C4-2B (cell line): ENCODE data around the gene VAC14.
A peak's percentile ranks its signal among the peaks of the same experiment; 100 is the strongest.

Experiments used
- ZFX ChIP-seq: fragments of 450-650 bp; IDR thresholded peaks from 2 replicates; pipeline ENCODE4 v1.6.1; 2017
- TF ChIP-seq, protein P1 (sequence below): fragments of 450-650 bp; conservative IDR thresholded peaks from 2 replicates; pipeline ENCODE4 v1.5.1; 2017; ENCODE audit warnings: mild to moderate bottlenecking

DNA sequence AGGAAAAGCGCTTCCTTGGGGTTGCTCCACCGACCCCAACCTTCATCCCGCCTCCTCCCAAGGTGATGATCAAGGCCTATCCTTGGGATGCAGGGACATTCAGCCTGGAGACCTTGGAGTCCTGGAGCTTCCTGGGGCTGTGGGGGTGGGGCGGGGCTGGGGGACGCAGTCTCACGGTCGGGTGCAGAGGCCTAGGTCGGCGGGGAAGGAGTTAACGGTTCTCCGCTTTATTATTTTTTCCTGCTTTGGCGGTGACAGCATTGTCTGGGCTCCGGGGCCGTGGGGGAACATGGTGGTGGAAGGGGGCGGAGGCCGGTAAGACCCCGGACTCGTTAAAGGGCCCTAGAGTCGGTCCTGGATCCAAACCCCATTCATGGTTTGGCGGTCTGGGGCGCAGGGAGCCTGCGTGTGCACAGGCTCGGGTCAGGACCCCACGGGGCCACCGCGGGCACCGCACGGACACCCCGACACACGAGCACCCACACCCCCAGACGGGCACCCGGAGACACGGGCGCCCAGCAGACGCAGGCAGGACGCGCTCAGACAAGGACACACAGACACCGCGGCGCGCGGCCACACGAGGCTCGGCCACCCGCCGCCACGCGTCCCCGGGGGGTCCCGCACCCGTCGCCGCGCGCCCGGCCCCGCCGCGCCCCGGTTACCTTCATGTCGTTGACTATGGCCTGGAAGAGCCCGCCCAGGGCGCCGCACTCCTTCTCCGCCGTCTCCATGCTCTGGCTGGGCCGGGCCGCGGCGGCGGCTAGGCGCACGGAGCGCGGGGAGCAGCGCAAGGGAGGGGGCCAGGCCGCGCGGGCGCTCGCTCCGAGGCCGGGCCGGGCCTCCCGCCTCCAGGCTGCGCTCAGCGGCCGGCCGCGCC lies 115.7 kb downstream of the VAC14 start:
- TF ChIP-seq, protein P1, sequence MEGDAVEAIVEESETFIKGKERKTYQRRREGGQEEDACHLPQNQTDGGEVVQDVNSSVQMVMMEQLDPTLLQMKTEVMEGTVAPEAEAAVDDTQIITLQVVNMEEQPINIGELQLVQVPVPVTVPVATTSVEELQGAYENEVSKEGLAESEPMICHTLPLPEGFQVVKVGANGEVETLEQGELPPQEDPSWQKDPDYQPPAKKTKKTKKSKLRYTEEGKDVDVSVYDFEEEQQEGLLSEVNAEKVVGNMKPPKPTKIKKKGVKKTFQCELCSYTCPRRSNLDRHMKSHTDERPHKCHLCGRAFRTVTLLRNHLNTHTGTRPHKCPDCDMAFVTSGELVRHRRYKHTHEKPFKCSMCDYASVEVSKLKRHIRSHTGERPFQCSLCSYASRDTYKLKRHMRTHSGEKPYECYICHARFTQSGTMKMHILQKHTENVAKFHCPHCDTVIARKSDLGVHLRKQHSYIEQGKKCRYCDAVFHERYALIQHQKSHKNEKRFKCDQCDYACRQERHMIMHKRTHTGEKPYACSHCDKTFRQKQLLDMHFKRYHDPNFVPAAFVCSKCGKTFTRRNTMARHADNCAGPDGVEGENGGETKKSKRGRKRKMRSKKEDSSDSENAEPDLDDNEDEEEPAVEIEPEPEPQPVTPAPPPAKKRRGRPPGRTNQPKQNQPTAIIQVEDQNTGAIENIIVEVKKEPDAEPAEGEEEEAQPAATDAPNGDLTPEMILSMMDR: no peak
- TF ChIP-seq ZFX: peak; percentile 61; the same call in 1 of the 2 replicates
